M059J (cell line): Measurements from ENCODE around the gene RSRC1. TPM values are rescaled to one million over a fixed set of nuclear protein-coding genes. Genes with fewer than 3 reads are reported as not detected.
"Not testable (repeated sequence)": the region's sequence is repeated elsewhere in the genome, so short reads cannot be mapped to it uniquely, and the experiment has no call there.

Experiments used
- DNase-seq: peaks from one replicate; pipeline ENCODE4 v3.0.0-alpha.2; 2012; ENCODE audit warnings: low read depth
- total RNA-seq: library from RNA; depleted of rRNA; stranded (reverse); fragments of >200 nt; shearing (Covaris generic); gene quantifications from 2 replicates; pipeline ENCODE4 v1.2.3, GENCODE V29; 2014

RSRC1 gene
- total RNA-seq, 1 experiment from 2014 or later: 61.0 TPM

DNA sequence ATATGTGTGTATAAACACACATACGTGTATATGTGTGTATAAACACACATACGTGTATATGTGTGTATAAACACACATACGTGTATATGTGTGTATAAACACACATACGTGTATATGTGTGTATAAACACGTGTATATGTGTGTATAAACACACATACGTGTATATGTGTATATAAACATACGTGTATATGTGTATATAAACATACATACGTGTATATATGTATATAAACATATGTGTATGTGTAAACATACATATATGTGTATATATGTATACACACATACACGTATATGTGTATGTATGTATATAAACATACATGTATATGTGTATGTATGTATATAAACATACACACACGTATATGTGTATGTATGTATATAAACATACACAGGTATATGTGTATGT, 119.1 kb downstream of the RSRC1 start:
- DNase-seq: not testable (repeated sequence)

DNA sequence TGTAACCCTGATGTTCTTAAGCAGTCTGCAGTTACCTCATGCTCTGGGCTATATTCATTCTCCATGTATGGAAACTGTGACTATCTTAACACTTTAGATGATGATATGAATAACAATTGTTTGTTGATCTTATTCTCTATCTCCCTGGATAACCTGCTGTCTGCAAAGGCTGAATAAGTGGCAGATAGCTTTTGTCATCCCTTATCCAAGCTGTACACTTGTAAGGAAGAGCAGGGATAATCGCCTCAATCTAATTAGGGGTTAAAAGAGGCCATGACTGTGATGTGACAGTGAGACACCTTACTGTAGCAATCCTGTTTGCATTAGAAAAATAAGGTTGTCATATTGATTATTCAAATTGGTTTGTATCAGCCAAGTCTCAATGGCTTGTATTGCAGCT, 123.9 kb downstream of the RSRC1 start:
- DNase-seq: no peak

DNA sequence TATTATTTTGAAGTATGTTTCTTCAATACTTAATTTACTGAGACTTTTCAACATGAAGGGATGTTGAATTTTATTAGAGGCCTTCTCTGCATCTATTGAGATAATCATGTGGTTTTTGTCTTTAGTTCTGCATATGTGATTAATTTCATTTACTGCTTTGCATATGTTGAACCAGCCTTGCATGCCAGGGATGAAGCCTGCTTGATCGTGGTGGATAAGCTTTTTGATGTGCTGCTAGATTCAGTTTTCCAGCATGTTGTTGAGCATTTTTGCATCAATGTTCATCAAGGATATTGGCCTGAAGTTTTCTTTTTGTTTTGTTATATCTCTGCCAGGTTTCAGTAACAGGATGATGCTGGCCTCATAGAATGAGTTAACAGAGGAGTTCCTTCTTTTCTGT, 134.4 kb downstream of the RSRC1 start:
- no peak for DNase-seq

DNA sequence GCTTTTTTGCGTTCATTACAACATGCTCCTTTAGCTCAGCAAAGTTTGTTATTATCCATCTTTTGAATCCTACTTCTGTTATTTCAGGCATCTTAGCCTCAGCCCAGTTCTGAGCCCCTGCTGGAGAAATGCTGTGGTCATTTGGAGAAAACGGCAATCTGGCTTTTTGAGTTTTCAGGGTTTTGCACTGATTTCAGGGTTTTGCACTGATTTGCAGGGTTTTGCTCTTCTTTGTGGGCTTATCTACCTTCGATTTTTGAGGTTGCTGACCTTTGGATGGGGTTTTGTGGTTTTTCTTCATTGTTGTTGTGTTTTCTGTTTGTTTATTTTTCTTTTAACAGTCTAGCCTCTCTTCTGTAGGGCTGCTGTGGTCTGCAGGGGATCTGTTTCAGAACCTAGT, 137.4 kb downstream of the RSRC1 start:
- DNase-seq: no peak

DNA sequence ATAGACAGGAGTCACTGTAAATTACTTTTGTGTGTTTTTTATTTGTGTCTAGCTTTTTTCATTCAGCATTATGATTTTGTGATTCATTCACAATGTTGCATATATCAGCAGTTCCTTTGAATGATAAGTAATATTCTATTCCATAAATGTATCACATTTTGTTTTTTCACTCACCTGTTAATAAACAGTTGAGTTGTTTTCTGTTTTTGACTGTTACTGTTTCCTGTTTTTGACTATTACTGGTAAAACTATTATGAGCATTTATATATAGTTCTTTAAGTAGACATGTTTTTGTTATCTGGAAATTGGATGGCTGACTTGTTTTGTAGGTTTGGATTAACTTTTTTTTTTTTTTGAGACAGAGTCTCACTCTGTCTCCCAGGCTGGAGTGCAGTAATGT, 138.4 kb downstream of the RSRC1 start:
- no peak for DNase-seq

DNA sequence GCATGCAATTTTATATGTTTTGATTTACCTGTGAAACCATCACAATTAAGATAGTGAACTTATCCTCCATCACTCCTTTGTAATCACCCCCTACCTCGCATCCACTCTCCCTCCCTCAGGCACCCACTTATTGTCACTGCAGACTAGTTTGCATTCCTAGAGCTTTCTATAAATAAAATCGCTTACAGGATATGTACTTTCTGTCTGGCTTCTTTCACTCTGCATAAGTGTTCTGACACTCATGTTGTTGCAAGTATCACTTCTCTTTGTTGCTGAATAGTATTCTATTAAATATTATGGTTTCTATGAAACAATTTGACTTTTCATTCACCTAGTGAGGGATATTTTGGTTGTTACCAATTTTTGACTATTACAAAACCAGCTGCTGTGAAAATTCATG, 139.3 kb downstream of the RSRC1 start:
- no peak for DNase-seq

DNA sequence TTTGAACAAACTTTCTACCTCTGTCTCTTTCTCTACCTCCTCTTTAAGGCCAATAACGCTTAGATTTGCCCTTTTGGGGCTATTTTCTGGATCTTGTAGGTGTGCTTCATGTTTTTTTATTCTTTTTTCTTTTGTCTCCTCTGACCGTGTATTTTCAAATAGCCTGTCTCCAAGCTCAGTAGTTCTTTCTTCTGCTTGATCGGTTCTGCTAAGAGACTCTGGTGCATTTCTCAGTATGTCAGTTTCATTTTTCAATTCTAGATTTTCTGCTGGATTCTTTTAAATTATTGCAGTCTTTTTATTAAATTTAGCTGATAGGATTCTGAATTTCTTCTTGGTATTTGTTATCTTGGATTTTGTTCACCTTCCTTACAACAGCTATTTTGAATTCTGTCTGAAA, 148.7 kb downstream of the RSRC1 start:
- DNase-seq: no peak

DNA sequence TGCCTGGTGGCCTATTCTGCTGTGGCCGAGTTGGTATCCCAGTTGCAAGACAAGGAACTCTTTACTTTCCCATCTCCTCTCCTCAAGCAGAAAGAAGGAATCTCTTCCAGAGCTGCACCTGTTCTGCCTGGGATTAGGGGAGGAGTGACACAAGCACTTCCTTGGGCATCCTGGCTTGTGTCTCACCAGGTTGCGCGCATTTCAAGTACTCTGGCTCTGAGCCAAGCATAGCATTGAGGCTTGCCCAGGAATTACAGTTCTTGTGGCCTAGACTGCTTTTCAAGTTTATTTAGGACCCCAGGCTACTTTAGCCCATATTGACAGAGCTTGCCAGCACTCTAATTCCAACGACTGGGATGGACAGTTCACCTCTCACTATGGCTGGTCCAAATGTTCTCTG, 150.5 kb downstream of the RSRC1 start:
- no peak for DNase-seq

DNA sequence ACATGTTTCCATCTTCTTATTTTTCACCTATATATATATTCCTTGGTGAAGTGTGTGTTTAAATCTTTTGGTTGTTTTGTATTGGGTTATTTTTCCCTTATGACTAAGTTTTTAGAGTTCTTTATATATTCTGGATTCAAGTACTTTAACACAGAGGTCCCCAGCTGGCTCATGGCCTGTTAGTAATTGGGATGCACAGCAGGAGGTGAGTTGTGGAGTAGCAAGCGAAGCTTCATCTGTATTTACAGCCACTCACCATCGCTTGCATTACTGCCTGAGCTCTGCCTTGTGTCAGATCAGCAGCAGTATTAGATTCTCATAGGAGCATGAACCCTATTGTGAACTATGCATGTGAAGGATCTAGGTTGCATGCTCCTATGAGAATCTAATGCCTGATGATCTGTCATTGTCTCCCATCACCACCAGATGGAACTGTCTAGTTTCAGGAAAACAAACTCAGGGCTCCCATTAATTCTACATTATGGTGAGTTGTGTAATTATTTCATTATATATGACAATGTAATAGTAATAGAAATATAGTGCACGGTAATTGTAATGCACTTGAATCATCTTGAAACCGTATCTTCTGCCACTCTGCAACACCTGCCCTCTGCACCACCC, 151.6 kb downstream of the RSRC1 start:
- DNase-seq: no peak

DNA sequence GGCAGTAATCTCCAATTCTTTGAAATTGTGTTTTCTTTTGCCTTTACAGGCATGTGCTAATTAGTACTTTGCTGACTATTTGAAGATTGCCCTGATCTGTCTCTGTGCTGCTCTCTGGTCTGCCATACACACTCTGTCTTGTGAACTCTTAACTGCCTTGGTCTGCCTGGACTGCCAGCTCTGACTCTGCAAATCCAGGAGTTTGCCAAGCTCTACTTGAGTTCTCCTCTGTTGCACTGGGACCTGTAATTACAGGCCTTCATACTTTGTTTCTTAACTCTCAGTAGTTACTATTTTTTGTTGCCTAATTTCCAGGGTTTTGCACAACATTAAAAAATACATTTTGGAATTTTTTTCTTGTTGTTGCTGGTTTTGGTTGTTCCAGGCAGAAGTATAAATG, 155.0 kb downstream of the RSRC1 start:
- no peak for DNase-seq

DNA sequence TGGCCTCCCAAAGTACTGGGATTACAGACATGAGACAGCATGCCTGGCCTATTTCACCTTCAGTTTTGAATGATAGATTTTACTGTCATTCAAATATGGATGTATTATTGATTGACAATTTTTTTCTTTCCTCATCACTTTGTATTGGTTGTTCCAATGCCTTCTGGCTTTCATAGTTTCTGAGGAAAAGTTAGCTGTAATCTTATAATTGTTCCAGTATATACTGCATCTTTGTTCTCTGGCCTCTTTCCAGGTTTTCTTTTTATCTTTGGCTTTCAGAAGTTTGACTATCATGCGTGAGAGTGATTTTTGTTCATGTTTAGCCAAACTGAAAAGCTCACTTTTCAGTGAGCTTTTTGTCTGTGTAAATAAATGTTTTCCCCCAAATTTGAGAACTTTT, 157.1 kb downstream of the RSRC1 start:
- peak; percentile 12 for DNase-seq

DNA sequence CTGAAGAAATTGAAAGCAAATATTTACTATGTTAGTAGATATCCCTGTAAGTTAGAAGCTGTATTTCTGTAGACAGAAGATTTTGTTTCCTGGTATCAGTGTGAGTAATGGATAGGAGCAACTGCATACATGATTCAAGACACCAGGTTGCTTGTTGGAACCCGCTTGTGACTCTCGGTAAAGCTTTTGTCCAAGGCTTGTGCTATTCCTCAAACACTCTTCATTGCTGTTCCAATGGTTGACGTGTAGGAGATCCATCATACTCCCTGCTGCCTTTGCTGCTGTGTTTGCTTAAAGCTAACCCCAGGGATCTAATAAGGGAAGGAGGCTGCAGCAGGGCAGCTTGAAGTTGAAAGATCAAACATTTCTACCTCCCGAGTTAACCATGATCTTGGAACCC, 160.1 kb downstream of the RSRC1 start:
- no peak for DNase-seq

DNA sequence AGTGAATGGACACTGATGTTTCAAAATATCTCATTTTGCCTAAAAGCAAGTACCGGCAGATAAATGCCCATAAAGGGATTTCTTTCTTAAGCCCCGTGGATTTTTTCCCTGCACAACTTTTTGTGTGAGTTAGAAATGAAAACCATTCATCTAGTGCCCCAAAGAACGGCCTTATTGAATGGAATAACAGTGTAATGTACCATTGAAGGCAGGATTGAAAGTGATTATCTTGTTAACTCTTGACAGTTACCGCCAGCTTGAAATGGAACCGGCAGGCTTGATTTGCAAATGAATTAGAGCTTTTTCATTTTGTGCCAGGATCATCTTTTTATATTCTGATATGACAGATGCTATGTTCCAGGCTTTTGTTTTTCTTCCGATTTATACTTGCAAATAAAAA, 162.2 kb downstream of the RSRC1 start:
- DNase-seq: no peak

DNA sequence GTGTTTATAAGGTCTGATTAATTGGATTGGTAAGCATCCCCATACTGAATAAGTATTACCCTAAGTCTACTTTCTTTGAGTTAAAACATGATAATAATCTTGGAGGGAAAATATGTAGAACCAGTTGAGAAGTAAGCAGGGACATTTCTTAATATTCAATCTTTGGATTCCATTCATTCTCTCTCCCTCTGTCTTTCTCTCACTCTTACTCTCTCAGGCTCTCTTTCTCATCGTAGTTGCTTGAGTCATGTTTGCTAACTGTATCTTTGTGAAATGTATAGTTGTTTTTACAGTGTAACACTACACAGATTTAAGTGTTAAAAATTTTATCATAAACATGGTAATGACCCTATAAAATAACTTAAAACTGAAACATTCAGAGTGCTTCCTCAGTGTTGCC, 163.8 kb downstream of the RSRC1 start:
- no peak for DNase-seq

DNA sequence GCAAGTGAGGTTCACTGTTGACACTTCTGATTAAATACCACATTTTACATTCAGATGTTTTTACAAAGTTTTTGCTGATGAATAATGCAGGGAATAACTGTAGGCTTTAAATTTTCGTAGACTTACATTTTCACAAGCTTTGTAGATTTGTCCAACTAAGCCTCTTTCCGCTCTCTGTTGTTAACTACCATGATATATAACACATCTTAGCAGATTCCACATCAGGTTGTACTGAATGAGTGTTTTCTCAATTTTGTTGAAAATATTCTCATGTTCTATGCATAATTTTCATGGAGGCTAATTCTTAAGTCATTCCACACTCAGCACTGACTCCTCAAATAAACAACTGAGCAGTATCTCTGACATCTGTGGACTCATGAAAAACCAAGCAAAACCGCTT, 168.3 kb downstream of the RSRC1 start:
- DNase-seq: no peak

DNA sequence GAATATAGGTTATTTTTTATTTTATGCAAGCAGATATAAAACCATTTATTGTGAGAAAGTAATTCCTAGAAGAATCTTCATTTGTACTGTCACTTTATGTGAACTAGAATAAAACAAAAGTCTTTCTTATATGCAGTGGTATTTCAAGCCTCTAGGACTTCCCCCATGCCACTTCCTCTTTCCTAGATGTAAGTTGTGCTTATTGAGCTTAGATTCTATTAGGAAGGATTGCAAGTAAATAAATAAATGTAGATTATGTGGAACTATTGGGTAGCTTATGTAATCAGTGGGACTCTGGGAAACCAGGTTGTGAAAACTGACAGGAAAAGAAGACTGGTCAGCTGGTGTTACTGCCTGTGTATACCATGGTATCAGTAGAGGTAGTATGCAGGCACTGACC, 169.7 kb downstream of the RSRC1 start:
- DNase-seq: no peak

DNA sequence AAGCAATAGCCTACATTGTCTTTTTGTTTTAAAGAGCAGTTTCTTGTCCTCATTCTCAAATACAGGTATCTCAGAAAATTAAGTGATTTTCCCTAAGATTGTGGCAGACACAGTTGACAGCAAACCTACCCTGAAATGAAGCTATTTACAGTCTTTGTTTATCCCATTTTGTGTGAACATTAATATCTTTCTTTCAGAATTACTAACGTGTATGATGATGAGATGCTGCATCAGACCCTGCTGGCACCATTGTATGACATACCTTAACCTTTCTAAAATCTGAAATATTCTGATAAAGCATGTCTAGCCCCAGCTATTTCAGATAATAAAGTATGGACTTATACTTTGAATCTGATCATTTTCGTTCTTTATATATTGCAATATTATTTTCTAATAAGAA, 185.9 kb downstream of the RSRC1 start:
- no peak for DNase-seq

DNA sequence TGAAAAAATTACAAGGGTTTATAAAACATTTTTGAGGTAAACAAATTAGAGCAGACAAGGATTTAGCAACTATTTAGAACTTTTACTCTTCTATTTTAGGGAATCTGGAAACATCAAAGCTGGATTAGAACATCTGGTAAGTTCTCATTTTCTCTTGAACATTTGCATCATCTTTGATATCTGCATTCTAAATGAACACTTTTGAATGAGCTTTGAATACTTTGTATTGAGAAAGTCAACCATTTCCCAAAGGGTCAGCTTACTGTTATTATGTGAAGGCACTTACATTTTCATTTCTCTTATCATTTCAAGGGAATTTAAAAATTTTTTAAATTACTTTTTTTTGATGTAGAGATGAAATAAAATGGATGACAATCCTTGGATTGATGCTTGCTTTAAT, 188.1 kb downstream of the RSRC1 start:
- DNase-seq: no peak

DNA sequence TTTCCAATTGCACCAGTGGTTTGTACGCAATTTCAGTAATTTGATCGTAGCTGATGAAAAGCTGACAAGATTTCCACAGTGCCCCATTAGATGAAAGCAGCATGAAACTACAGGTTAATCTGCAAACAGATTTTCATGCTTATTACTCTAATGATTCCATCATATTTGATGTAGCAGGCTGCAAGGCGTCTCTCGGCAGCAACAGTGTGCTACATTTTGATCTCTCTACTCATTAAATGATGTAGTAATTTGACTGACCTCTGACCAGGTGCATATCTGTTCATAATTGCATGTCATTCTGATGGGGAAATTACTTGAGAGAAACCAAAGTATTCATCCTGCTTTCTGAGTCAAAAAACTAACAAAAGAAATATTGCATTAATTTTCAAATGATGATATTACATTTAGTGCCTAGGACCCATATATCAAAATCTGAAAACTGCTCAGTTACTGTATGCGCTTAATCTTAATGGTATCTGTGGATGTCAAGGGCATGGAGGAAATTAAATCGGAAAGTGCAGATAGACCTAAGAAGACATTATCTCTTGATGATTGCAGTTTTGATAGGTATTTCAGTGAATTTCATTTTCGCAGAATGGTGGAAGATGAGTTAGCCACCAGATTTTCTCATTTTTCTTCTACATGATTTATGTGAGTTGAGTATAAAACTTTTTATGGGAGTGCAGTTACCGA, 198.5 kb downstream of the RSRC1 start:
- no peak for DNase-seq

DNA sequence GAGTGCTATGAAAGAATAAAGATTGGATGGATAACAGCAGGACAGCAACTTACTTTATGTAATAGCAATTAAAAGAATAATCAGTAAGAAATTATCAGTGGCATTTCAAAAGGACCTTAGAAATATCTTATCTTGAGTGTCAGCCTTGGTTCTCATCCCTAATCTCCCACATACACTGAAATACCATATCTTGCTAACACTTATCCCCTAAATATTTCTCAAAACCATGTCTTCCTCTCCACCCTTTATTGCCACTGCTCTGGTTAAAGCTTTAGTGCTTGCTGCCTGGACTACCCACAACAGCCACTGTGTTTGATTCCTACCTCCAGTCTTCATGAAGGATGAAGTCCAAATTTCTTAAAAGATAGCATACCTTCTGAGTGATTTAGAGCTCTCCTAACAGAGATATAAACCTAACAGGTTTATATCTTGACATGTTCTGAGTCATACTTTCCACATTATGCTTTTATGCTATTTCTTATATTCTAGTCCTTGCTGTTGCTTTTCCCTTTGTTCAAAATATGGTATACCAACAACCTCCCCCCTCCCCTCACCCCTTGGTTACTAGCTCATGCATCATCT, 202.8 kb downstream of the RSRC1 start:
- no peak for DNase-seq

DNA sequence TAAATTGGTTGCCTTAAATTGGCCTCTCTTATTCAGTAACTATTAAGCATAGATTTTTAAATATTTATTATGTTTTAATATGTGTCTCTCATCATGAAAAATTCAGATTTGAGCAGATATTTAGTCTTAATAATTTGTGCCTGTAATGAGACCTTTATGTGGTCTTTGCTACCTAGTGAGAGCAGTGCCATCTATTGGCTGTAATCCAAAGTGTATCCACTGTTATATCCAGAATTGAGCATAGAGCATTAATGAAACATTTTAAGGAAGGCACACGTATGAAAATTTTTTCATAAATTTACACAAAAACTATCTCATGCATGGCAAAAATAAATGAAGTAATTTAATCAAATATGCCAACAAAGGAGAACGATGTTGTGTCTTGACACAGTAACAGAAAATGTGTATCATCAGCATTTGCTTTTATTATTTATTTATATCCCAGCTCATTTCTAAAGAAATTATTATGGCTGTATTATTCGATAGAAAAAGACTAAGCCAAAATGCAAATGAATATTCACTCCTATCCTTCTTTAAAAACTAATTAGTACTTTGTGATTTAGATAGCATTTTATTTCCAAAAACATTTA, 203.5 kb downstream of the RSRC1 start:
- peak; percentile 49 for DNase-seq

DNA sequence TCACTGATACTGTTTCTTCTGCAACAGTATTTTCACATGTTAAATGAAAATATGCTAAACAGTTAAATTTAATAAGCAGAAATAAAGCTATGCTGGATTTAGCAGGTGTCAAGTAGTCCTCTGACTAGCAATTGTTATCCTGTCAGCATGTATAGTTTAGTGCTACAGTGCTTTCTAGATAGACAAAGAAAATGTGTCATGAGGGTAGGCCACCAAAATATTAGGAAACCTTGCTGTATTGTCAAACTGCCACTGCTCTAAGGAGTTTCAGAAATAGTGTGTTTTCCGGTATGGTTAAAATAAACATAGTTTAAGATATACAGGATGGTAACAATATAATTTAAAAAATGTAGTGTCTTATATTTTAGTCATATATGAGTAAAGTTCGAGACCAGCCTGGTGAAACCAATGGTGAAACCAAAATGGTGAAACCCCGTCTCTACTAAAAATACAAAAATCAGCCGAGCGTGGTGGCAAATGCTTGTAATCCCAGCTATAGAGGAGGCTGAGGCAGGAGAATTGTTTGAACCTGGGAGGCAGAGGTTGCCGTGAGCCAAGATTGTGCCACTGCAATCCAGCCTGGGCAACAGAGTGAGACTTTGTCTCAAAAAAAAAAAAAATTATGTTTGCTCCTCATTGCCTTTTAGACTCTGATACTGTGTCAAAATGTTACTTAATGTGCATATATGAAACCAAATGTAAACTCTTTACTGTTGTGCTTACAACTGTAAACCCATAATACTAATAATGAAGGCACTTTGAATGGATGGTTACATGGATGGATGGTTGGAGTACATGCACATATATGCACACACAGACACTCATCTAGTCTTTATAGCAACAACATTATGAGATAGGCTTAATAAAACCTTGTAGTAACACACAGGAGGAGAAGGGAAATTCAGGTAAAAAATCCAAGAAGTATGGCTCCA, 204.8 kb downstream of the RSRC1 start:
- DNase-seq: no peak
